Panc1 (cell line): Measurements from ENCODE around the gene CAD. TPM values are rescaled to one million over a fixed set of nuclear protein-coding genes. Genes with fewer than 3 reads are reported as not detected.
A peak's percentile ranks its signal among the peaks of the same experiment; 100 is the strongest.

Experiments
- ATAC-seq: fragments of 200-7000 bp; cut with Tn5 transposase; 2 replicates; pipeline ENCODE4 v1.9.1; 2020; ENCODE audit warnings: mild to moderate bottlenecking, moderate library complexity
- BruUV-seq: library from RNA; stranded (reverse); fragments of 400-500 nt; replicated peaks from 2 replicates; lab custom pipeline; 2021; lab: Mats Ljungman, UMichigan
- CTCF ChIA-PET: fragments of 300-600 bp; sonication (Branson Sonifier 250); formaldehyde crosslinking; loops from one replicate; lab custom pipeline; 2022; ENCODE audit warnings: antibody characterized with exemption; lab: Charles Lee
- POLR2A ChIA-PET: fragments of 300-600 bp; sonication (Branson Sonifier 250); formaldehyde crosslinking; loops from one replicate; lab custom pipeline; 2022; ENCODE audit warnings: antibody characterized with exemption; lab: Charles Lee
- DNase-seq: peaks from one replicate; pipeline ENCODE4 v3.0.0-alpha.2; 2010; ENCODE audit warnings: low read depth, low spot score
- H3K27ac ChIP-seq: 2 replicates; pipeline ENCODE4 v1.5.1; 2011; ENCODE audit warnings: mild to moderate bottlenecking, low read length, inconsistent platforms
- H3K27me3 ChIP-seq: fragments of 200-500 bp; sonication (Bioruptor generic); 2 replicates; pipeline ENCODE4 v1.6.0; 2014; ENCODE audit warnings: low read length, inconsistent platforms; ENCODE audit not compliant: control insufficient read depth, insufficient read depth
- H3K36me3 ChIP-seq: fragments of 200-500 bp; sonication (Bioruptor generic); 2 replicates; pipeline ENCODE4 v1.5.1; 2014; ENCODE audit warnings: inconsistent platforms, mild to moderate bottlenecking, low read length, moderate library complexity; ENCODE audit not compliant: control insufficient read depth, insufficient read depth
- H3K4me1 ChIP-seq: 2 replicates; pipeline ENCODE4 v1.5.1; 2011; ENCODE audit warnings: inconsistent platforms, mild to moderate bottlenecking, low read length, moderate library complexity; ENCODE audit not compliant: control insufficient read depth, insufficient read depth
- H3K4me3 ChIP-seq, 2 experiments: 2 replicates each; pipeline ENCODE4 v1.5.1; 2011 to 2012; ENCODE audit warnings: low read depth in 2 of 2, low read length in 2 of 2, mild to moderate bottlenecking in 2 of 2, inconsistent platforms in 1 of 2, moderate library complexity in 1 of 2
- H3K9me3 ChIP-seq: fragments of 200-500 bp; sonication (Bioruptor generic); 2 replicates; pipeline ENCODE4 v1.5.1; 2014; ENCODE audit warnings: low read depth, mild to moderate bottlenecking, inconsistent platforms, low read length, moderate library complexity; ENCODE audit not compliant: control insufficient read depth, insufficient read depth
- POLR2AphosphoS5 ChIP-seq: IDR thresholded peaks from 2 replicates; pipeline ENCODE4 v1.6.1; 2012; ENCODE audit warnings: mild to moderate bottlenecking, low read depth, low read length, moderate library complexity
- REST ChIP-seq, 2 experiments: IDR thresholded peaks; 2 replicates each; pipeline ENCODE4 v1.6.1; 2011 to 2012; ENCODE audit warnings: low read depth in 2 of 2, control low read depth in 1 of 2, low read length in 1 of 2, mild to moderate bottlenecking in 1 of 2, moderate library complexity in 1 of 2; ENCODE audit not compliant: insufficient read depth in 1 of 2
- SIN3A ChIP-seq: IDR thresholded peaks from 2 replicates; pipeline ENCODE4 v1.6.1; 2012; ENCODE audit warnings: low read depth, mild to moderate bottlenecking, low read length, moderate library complexity, borderline replicate concordance; ENCODE audit not compliant: insufficient read depth
- TCF7L2 ChIP-seq: IDR thresholded peaks from 2 replicates; pipeline ENCODE4 v1.6.1; 2011; ENCODE audit warnings: mild to moderate bottlenecking, low read depth, low read length, inconsistent platforms
- in situ Hi-C: cut with HindIII; loops from 2 replicates; pipeline ENCODE4 v1.10.0; 2016; ENCODE audit warnings: low sequenced_read_pairs, low pct_unique_long_range_greater_than_20kb
- intact Hi-C: fragments of 100-400 bp; cut with micrococcal nuclease; formaldehyde crosslinking; loops from one replicate; pipeline ENCODE4 v1.10.0; 2022; ENCODE audit not compliant: unreplicated experiment
- total RNA-seq: library from RNA; stranded (reverse); gene quantifications from one replicate; pipeline ENCODE4 v1.2.1, GENCODE V29; 2021; ENCODE audit not compliant: unreplicated experiment
- TF ChIP-seq, protein P1 (sequence below): fragments of 450-650 bp; IDR thresholded peaks from 2 replicates; pipeline ENCODE4 v1.5.1; 2017; ENCODE audit warnings: mild to moderate bottlenecking

CAD gene
- total RNA-seq, 1 experiment from 2014 or later = 76.7 TPM

DNA sequence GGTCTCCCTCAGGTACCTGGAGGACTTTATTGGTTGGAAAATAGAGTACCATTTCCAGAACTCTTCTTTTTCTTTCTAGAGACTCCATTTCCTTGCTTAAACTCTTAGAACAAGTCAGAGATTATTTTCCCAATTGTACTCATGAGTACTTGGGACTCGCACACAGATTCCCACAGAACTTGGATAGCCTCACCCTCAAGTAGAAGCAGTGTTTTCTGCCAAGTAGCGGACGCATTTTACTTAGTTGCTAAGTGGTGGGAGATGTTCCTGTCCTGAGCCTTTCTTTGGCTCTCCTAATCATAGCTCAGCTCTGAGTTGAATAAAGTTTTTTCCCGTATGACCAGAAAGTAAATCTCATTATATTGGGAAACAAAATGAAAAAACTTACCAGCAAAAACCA is 28.5 kb downstream of the CAD start:
- Histone ChIP-seq H3K36me3 (peaks cover 5% of the 10 kb centered on the region), H3K27ac (no peak overlapping the region), H3K9me3 (no peaks in the 10 kb centered on the region), H3K4me3 (no peak overlapping the region), H3K27me3 (no peaks in the 10 kb centered on the region), H3K4me1 (peaks cover 6% of the 10 kb centered on the region)
- POLR2A ChIA-PET = no interaction called here
- TF ChIP-seq REST (IDR thresholded peaks at IDR 0.05; ENCODE audit: insufficient read depth in 1 of 2, low read depth in 2 of 2, low read length in 1 of 2) = no peak
- no peak for TF ChIP-seq TCF7L2
- TF ChIP-seq, protein P1, sequence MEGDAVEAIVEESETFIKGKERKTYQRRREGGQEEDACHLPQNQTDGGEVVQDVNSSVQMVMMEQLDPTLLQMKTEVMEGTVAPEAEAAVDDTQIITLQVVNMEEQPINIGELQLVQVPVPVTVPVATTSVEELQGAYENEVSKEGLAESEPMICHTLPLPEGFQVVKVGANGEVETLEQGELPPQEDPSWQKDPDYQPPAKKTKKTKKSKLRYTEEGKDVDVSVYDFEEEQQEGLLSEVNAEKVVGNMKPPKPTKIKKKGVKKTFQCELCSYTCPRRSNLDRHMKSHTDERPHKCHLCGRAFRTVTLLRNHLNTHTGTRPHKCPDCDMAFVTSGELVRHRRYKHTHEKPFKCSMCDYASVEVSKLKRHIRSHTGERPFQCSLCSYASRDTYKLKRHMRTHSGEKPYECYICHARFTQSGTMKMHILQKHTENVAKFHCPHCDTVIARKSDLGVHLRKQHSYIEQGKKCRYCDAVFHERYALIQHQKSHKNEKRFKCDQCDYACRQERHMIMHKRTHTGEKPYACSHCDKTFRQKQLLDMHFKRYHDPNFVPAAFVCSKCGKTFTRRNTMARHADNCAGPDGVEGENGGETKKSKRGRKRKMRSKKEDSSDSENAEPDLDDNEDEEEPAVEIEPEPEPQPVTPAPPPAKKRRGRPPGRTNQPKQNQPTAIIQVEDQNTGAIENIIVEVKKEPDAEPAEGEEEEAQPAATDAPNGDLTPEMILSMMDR = no peak
- no peak for TF ChIP-seq POLR2AphosphoS5
- no peak for TF ChIP-seq SIN3A
- in situ Hi-C loops (no loop called here), intact Hi-C loops (no loop called here)
- DNase-seq (no peak), ATAC-seq (no peak)
- CTCF ChIA-PET = no interaction called here
- no TSS peak for BruUV-seq

GRCh38 chr2:27247893-27248292 is 30.7 kb downstream of the CAD start:
- in situ Hi-C loops (no loop called here), intact Hi-C loops (no loop called here)
- Histone ChIP-seq H3K27me3 (no peaks in the 10 kb centered on the region), H3K36me3 (no peaks in the 10 kb centered on the region; the same call in 1 of the 2 replicates), H3K9me3 (no peaks in the 10 kb centered on the region), H3K27ac (no peak overlapping the region), H3K4me3 (no peak overlapping the region), H3K4me1 (peaks cover 6% of the 10 kb centered on the region)
- TF ChIP-seq, protein P1 = no peak
- TF ChIP-seq TCF7L2 (no peak), POLR2AphosphoS5 (no peak)
- TSS peak; percentile 44 for BruUV-seq
- ATAC-seq = no peak
- POLR2A ChIA-PET = no interaction called here
- CTCF ChIA-PET = interaction anchor here (0.6 kb wide), 1 partner anchor 32 kb away, joined by 3 read pairs; no protein-coding TSS in a partner anchor
- no peak for DNase-seq
